ENCODE measurements around the gene ARID3A. TPM values are rescaled to one million over a fixed set of nuclear protein-coding genes. Genes with fewer than 3 reads are reported as not detected.

ARID3A gene
- total RNA-seq, 1 donor from 2014 or later = 149 TPM

DNA sequence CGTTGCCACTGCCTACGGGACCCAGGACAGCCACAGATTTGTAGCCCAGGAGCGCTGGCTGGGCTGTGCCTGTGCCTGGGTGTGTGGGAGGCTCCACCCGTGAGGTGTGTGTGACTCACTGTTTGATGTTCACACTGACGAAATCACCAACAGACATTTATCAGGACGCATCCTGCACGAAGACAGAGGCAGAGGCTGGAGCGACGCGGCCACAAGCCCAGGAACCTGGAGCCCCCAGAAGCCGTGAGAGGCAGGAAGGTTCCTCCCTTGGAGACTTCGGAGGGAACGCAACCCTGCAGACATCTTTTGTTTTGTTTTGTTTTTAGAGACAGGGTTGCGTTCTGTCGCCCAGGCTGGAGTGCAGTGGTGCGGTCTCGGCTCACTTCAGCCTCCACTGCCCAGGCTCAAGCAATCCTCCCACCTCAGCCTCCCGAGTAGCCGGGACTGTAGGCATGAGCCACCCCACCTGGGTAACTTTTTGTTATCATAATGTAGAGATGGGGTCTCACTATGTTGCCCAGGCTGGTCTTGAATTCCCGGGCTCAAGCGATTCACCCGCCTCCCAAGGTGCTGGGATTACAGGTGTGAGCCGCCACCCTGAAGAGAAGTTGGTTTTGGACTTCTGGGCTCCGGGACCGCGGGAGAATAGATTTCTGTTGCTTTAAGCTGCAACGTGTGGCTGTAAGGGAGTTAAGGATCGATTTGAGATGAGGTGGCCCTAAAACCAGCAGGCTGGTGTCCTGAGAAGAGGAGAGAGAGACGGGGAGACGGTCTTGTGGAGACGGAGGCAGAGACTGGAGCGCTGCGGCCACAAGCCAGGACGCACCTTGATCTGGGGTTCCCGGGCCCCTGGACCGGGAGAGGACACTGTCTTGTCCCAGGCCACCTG lies 33.4 kb downstream of the ARID3A start:
- peaks cover 40% of the 10 kb centered on the region for H3K4me1 Mint-ChIP-seq (ENCODE audit: low read depth)
- peaks cover 11% of the 10 kb centered on the region for H3K36me3 Mint-ChIP-seq (ENCODE audit: insufficient read depth)
- TF ChIP-seq CTCF (IDR thresholded peaks at IDR 0.05; ENCODE audit: unreplicated experiment) = no peak
- DNase-seq (ENCODE audit: low spot score, unreplicated experiment) = no peak
- H3K4me3 Mint-ChIP-seq (ENCODE audit: low read depth) = peak overlapping the region; percentile 29
- H3K27me3 Mint-ChIP-seq = no peaks in the 10 kb centered on the region
- H3K27ac Mint-ChIP-seq = peak overlapping the region; percentile 94
- no peaks in the 10 kb centered on the region for H3K9me3 Mint-ChIP-seq (ENCODE audit: low read depth)

- Mint-ChIP-seq H3K27ac (peak overlapping the region; percentile 94), H3K9me3 (ENCODE audit: low read depth) (no peaks in the 10 kb centered on the region), H3K27me3 (no peaks in the 10 kb centered on the region), H3K4me1 (ENCODE audit: low read depth) (peaks cover 37% of the 10 kb centered on the region), H3K36me3 (ENCODE audit: insufficient read depth) (peaks cover 14% of the 10 kb centered on the region), H3K4me3 (ENCODE audit: low read depth) (no peak overlapping the region)
- no peak for DNase-seq (ENCODE audit: low spot score, unreplicated experiment)
- TF ChIP-seq CTCF (IDR thresholded peaks at IDR 0.05; ENCODE audit: unreplicated experiment) = peak; percentile 31
Measured at GRCh38 chr19:960020-960419, 34.2 kb downstream of the ARID3A start.

- no peak for TF ChIP-seq CTCF (IDR thresholded peaks at IDR 0.05; ENCODE audit: unreplicated experiment)
- peak overlapping the region; percentile 82 for H3K27ac Mint-ChIP-seq
- H3K9me3 Mint-ChIP-seq (ENCODE audit: low read depth) = no peaks in the 10 kb centered on the region
Measured at GRCh38 chr19:960601-960938, 34.7 kb downstream of the ARID3A start.

DNA sequence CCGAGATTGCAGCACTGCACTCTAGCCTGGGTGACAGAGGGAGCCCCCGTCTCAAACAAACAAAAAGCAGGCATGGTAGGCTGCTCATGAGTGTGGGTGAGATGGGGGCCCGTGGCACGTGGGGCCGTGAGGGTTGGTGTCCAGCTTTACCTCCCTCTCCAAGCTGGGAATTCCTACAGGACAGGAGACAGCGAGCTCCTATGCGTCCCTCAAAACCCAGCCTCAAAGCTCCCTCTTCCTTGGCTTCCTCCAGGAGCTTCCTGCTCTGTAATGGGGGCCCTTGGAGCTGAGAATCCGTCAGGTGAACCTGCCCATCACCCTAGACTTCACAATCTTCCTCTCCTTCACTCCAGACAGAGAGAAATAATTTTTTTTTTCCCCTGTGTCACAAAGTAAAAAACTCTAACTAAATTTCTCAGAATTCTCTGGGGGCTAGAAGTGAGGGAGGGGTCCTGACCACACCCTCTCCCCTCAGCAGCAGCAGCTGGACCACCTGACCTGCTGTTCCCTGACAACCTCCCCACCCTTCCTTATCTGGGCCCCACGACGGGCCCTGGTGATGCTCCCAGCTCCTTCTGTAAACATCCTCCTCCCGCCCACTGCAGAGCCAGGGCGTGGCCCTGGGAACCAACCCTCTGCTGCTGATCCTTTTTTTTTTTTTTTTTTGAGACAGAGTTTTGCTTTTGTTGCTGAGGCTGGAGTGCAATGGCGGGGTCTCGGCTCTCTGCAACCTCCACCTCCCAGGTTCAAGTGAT lies 36.2 kb downstream of the ARID3A start:
- H3K9me3 Mint-ChIP-seq (ENCODE audit: low read depth) = no peaks in the 10 kb centered on the region
- no peak for TF ChIP-seq CTCF (IDR thresholded peaks at IDR 0.05; ENCODE audit: unreplicated experiment)
- H3K27ac Mint-ChIP-seq = peak overlapping the region; percentile 97
- peaks cover 29% of the 10 kb centered on the region for H3K4me1 Mint-ChIP-seq (ENCODE audit: low read depth)
- DNase-seq (ENCODE audit: low spot score, unreplicated experiment) = no peak
- H3K27me3 Mint-ChIP-seq = no peaks in the 10 kb centered on the region
- peak overlapping the region; percentile 31 for H3K4me3 Mint-ChIP-seq (ENCODE audit: low read depth)
- peaks cover 28% of the 10 kb centered on the region for H3K36me3 Mint-ChIP-seq (ENCODE audit: insufficient read depth)

More at GRCh38 chr19:960601-960938, 34.7 kb downstream of the ARID3A start:
- no peak for DNase-seq (ENCODE audit: low spot score, unreplicated experiment)
- Mint-ChIP-seq H3K27me3 (no peaks in the 10 kb centered on the region), H3K4me1 (ENCODE audit: low read depth) (peaks cover 35% of the 10 kb centered on the region), H3K4me3 (ENCODE audit: low read depth) (no peak overlapping the region), H3K36me3 (ENCODE audit: insufficient read depth) (peaks cover 19% of the 10 kb centered on the region)

- no peaks in the 10 kb centered on the region for H3K9me3 Mint-ChIP-seq (ENCODE audit: low read depth)
- H3K4me1 Mint-ChIP-seq (ENCODE audit: low read depth) = peaks cover 26% of the 10 kb centered on the region
- H3K4me3 Mint-ChIP-seq (ENCODE audit: low read depth) = no peak overlapping the region
- H3K36me3 Mint-ChIP-seq (ENCODE audit: insufficient read depth) = peaks cover 33% of the 10 kb centered on the region
- H3K27me3 Mint-ChIP-seq = no peaks in the 10 kb centered on the region
- peak overlapping the region; percentile 97 for H3K27ac Mint-ChIP-seq
- TF ChIP-seq CTCF (IDR thresholded peaks at IDR 0.05; ENCODE audit: unreplicated experiment) = no peak
- no peak for DNase-seq (ENCODE audit: low spot score, unreplicated experiment)
Measured at GRCh38 chr19:962683-963400, 37.0 kb downstream of the ARID3A start.
